HEK293 (cell line): Measurements from ENCODE around the gene SSB.

Experiments
- CTCF ChIA-PET: fragments of 350-600 bp; formaldehyde crosslinking; extraction: SDS; loops from one replicate; lab custom pipeline; 2021; ENCODE audit warnings: antibody characterized with exemption; lab: Yijun Ruan, JAX
- POLR2A ChIA-PET: fragments of 300-600 bp; formaldehyde crosslinking; extraction: SDS; loops from one replicate; lab custom pipeline; 2020; ENCODE audit warnings: antibody characterized with exemption, inconsistent platforms; lab: Yijun Ruan, JAX
- H3K27ac ChIP-seq: fragments of 200-500 bp; sonication (Bioruptor generic); 2 replicates; pipeline ENCODE4 v1.5.1; 2014; ENCODE audit warnings: low read depth, low read length, control low read depth, inconsistent platforms; ENCODE audit errors: extremely low read depth
- H3K36me3 ChIP-seq, 2 experiments: fragments of 200-500 bp in 1 of 2; sonication (Bioruptor generic) in 1 of 2; 1 replicate in 1 of 2; 2 replicates in 1 of 2; pipeline ENCODE4 v1.5.1; 2014 to 2017; ENCODE audit warnings: inconsistent platforms in 2 of 2, low read length in 2 of 2; ENCODE audit not compliant: control insufficient read depth in 2 of 2, insufficient read depth in 1 of 2
- H3K4me1 ChIP-seq: fragments of 200-500 bp; sonication (Bioruptor generic); 2 replicates; pipeline ENCODE4 v1.5.1; 2014; ENCODE audit warnings: mild to moderate bottlenecking, low read length, inconsistent platforms; ENCODE audit not compliant: control insufficient read depth, insufficient read depth
- H3K4me3 ChIP-seq: 2 replicates; pipeline ENCODE4 v1.5.1; 2011; ENCODE audit warnings: low read depth, mild to moderate bottlenecking, control low read depth, low read length, moderate library complexity
- H3K9me3 ChIP-seq: fragments of 200-500 bp; sonication (Bioruptor generic); 2 replicates; pipeline ENCODE4 v1.5.1; 2014; ENCODE audit warnings: low read depth, low read length, inconsistent platforms; ENCODE audit not compliant: control insufficient read depth, insufficient read depth
- GLIS2 ChIP-seq: fragments of 450-650 bp; formaldehyde crosslinking; IDR thresholded peaks from 2 replicates; pipeline ENCODE4 v1.5.1; 2016; ENCODE audit warnings: missing biosample characterization, missing genetic modification characterization
- KLF9 ChIP-seq: fragments of 450-650 bp; formaldehyde crosslinking; IDR thresholded peaks from 2 replicates; pipeline ENCODE4 v1.5.1; 2016; ENCODE audit warnings: missing biosample characterization, missing genetic modification characterization, low read depth
- ZBTB8A ChIP-seq: fragments of 450-650 bp; formaldehyde crosslinking; IDR thresholded peaks from 2 replicates; pipeline ENCODE4 v1.5.1; 2016; ENCODE audit warnings: missing biosample characterization, missing genetic modification characterization
- ZNF146 ChIP-seq: fragments of 450-650 bp; formaldehyde crosslinking; IDR thresholded peaks from 2 replicates; pipeline ENCODE4 v1.5.1; 2016; ENCODE audit warnings: missing biosample characterization, missing genetic modification characterization
- ZNF302 ChIP-seq: fragments of 450-650 bp; formaldehyde crosslinking; IDR thresholded peaks from 2 replicates; pipeline ENCODE4 v1.5.1; 2016; ENCODE audit warnings: missing biosample characterization, missing genetic modification characterization, low read depth
- ZNF335 ChIP-seq: fragments of 450-650 bp; formaldehyde crosslinking; conservative IDR thresholded peaks from 2 replicates; pipeline ENCODE4 v1.5.1; 2016; ENCODE audit warnings: missing biosample characterization, missing genetic modification characterization
- ZNF391 ChIP-seq: fragments of 450-650 bp; formaldehyde crosslinking; IDR thresholded peaks from 2 replicates; pipeline ENCODE4 v1.5.1; 2016; ENCODE audit warnings: low read depth, missing biosample characterization, missing genetic modification characterization, borderline replicate concordance
- ZNF600 ChIP-seq: fragments of 450-650 bp; formaldehyde crosslinking; IDR thresholded peaks from 2 replicates; pipeline ENCODE4 v1.5.1; 2016; ENCODE audit warnings: missing biosample characterization, missing genetic modification characterization
- ZNF664 ChIP-seq: fragments of 450-650 bp; formaldehyde crosslinking; IDR thresholded peaks from 2 replicates; pipeline ENCODE4 v1.5.1; 2016; ENCODE audit warnings: missing biosample characterization, missing genetic modification characterization
- ZSCAN23 ChIP-seq: fragments of 450-650 bp; formaldehyde crosslinking; IDR thresholded peaks from 2 replicates; pipeline ENCODE4 v1.5.1; 2016; ENCODE audit warnings: missing biosample characterization, missing genetic modification characterization
- TF ChIP-seq, protein P1 (sequence below): fragments of 450-650 bp; formaldehyde crosslinking; IDR thresholded peaks from 2 replicates; pipeline ENCODE4 v1.5.0; 2017; ENCODE audit warnings: missing biosample characterization, missing genetic modification characterization, borderline replicate concordance
- TF ChIP-seq, protein P2 (sequence below): fragments of 450-650 bp; formaldehyde crosslinking; IDR thresholded peaks from 2 replicates; pipeline ENCODE4 v1.5.1; 2016; ENCODE audit warnings: missing biosample characterization, missing genetic modification characterization
- TF ChIP-seq, protein P3 (sequence below): fragments of 450-650 bp; formaldehyde crosslinking; IDR thresholded peaks from 2 replicates; pipeline ENCODE4 v1.5.1; 2016; ENCODE audit warnings: missing biosample characterization, missing genetic modification characterization
- TF ChIP-seq, protein P4 (sequence below): fragments of 450-650 bp; formaldehyde crosslinking; IDR thresholded peaks from 2 replicates; pipeline ENCODE4 v1.5.1; 2017; ENCODE audit warnings: missing biosample characterization, missing genetic modification characterization
- TF ChIP-seq, protein P5 (sequence below): fragments of 450-650 bp; formaldehyde crosslinking; IDR thresholded peaks from 2 replicates; pipeline ENCODE4 v1.5.1; 2016; ENCODE audit warnings: missing biosample characterization, missing genetic modification characterization, borderline replicate concordance
- TF ChIP-seq, protein P6 (sequence below): fragments of 450-650 bp; formaldehyde crosslinking; IDR thresholded peaks from 2 replicates; pipeline ENCODE4 v1.5.1; 2016; ENCODE audit warnings: missing biosample characterization, missing genetic modification characterization
- TF ChIP-seq, protein P7 (sequence below): fragments of 450-650 bp; formaldehyde crosslinking; IDR thresholded peaks from 2 replicates; pipeline ENCODE4 v1.5.1; 2017; ENCODE audit warnings: missing biosample characterization, missing genetic modification characterization

Gene SSB

DNA sequence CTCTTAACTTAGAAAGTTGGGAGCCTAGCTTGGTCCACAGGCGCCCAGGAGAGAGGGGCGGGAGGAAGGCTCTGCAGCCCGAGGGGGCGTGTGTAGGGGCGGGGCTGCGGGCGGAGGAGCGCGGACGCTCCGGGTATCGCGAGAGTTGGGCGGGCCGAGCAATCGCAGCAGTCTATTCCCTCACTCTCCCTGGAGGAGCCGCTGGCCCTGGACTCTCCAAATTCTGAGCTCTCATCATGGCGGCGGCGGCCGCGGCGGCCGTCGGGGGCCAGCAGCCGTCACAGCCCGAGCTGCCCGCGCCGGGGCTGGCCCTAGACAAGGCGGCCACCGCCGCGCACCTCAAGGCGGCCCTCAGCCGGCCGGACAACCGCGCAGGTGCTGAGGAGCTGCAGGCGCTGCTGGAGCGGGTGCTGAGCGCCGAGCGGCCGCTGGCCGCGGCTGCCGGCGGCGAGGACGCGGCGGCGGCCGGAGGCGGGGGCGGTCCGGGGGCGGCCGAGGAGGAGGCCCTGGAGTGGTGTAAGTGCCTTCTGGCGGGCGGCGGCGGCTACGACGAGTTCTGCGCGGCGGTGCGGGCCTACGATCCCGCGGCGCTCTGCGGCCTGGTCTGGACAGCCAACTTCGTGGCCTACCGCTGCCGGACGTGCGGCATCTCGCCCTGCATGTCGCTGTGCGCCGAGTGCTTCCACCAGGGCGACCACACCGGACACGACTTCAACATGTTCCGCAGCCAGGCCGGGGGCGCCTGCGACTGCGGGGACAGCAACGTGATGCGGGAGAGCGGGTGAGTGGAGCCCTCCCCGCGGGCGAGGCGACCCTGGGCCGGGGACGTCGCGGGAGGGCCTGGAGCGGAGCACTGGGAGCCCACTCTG, 28.8 kb downstream of the SSB start, which contains the start of gene UBR3 (continued):
- TF ChIP-seq ZNF302 (tag by site-specific recombination): no peak

DNA sequence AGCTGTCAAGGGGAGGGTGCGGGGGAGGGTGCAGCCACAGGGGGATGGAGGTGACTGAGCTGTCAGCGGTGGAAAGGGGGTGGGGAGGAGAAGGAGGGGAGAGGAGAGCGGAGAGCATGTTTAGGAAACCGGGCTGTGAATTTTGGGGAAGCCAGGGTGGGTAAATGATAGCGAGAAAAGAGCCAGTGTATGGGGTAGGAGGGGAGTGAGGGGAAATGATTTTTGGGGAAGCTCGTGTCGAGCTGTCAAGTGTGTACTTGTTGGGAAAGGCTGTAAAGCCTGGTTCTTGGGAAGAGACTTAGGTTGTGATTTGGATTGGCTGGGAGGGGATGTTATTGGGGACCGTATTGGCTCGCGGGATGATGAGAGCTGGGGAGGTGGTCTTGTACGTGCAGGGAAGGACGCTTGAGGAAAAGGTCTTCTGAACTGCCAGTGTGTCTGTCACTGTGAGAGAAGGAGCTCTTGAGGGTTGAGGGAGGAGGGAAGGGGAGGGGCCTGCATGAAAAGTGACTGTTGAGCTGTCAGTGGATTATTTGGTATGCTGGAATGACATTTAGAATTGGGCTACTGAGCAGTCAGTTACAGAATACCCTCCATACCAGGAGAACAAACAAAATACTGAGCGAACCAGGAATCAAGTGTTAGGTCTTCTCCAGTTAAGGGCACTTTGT, 29.6 kb downstream of the SSB start:
- no peaks in the 10 kb centered on the region for H3K4me1 ChIP-seq
- ChIA-PET CTCF (interaction anchor here (0.9 to 2.0 kb wide), 3 partner anchors 59 to 376 kb away, joined by 3 to 6 read pairs (median 3); no protein-coding TSS in a partner anchor), POLR2A (interaction anchor here (0.6 to 2.1 kb wide), 11 partner anchors 10 to 100 kb away, joined by 3 to 12 read pairs (median 4); partner anchors contain the start of genes KLHL23 and SSB)
- peaks cover 0 to 10% of the 10 kb centered on the region in 2 experiments; a peak in 2 of 3 replicates for H3K36me3 ChIP-seq
- H3K4me3 ChIP-seq: peak overlapping the region; percentile 98
- H3K27ac ChIP-seq: peak overlapping the region; percentile 79; the same call in 1 of the 2 replicates
- no peaks in the 10 kb centered on the region for H3K9me3 ChIP-seq
- TF ChIP-seq ZNF146 (peak; percentile 29; the same call in 1 of the 2 replicates), GLIS2 (tag by site-specific recombination) (peak; percentile 56; the same call in 1 of the 2 replicates), ZSCAN23 (0 out of 2 replicates have a peak, but pooled peaks have one; percentile 29), ZNF664 (tag by site-specific recombination) (no peak), ZNF335 (tag by site-specific recombination) (peak; percentile 48), KLF9 (peak; percentile 11; the same call in 1 of the 2 replicates), ZNF391 (peak; percentile 34; the same call in 1 of the 2 replicates), ZBTB8A (0 out of 2 replicates have a peak, but pooled peaks have one; percentile 27), ZNF600 (tag by site-specific recombination) (peak; percentile 68; the same call in 1 of the 2 replicates)
- TF ChIP-seq, protein P1, sequence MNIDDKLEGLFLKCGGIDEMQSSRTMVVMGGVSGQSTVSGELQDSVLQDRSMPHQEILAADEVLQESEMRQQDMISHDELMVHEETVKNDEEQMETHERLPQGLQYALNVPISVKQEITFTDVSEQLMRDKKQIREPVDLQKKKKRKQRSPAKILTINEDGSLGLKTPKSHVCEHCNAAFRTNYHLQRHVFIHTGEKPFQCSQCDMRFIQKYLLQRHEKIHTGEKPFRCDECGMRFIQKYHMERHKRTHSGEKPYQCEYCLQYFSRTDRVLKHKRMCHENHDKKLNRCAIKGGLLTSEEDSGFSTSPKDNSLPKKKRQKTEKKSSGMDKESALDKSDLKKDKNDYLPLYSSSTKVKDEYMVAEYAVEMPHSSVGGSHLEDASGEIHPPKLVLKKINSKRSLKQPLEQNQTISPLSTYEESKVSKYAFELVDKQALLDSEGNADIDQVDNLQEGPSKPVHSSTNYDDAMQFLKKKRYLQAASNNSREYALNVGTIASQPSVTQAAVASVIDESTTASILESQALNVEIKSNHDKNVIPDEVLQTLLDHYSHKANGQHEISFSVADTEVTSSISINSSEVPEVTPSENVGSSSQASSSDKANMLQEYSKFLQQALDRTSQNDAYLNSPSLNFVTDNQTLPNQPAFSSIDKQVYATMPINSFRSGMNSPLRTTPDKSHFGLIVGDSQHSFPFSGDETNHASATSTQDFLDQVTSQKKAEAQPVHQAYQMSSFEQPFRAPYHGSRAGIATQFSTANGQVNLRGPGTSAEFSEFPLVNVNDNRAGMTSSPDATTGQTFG (tag by site-specific recombination): no peak
- TF ChIP-seq, protein P2, sequence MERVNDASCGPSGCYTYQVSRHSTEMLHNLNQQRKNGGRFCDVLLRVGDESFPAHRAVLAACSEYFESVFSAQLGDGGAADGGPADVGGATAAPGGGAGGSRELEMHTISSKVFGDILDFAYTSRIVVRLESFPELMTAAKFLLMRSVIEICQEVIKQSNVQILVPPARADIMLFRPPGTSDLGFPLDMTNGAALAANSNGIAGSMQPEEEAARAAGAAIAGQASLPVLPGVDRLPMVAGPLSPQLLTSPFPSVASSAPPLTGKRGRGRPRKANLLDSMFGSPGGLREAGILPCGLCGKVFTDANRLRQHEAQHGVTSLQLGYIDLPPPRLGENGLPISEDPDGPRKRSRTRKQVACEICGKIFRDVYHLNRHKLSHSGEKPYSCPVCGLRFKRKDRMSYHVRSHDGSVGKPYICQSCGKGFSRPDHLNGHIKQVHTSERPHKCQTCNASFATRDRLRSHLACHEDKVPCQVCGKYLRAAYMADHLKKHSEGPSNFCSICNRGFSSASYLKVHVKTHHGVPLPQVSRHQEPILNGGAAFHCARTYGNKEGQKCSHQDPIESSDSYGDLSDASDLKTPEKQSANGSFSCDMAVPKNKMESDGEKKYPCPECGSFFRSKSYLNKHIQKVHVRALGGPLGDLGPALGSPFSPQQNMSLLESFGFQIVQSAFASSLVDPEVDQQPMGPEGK (tag by site-specific recombination): peak; percentile 43; the same call in 1 of the 2 replicates
- TF ChIP-seq, protein P3, sequence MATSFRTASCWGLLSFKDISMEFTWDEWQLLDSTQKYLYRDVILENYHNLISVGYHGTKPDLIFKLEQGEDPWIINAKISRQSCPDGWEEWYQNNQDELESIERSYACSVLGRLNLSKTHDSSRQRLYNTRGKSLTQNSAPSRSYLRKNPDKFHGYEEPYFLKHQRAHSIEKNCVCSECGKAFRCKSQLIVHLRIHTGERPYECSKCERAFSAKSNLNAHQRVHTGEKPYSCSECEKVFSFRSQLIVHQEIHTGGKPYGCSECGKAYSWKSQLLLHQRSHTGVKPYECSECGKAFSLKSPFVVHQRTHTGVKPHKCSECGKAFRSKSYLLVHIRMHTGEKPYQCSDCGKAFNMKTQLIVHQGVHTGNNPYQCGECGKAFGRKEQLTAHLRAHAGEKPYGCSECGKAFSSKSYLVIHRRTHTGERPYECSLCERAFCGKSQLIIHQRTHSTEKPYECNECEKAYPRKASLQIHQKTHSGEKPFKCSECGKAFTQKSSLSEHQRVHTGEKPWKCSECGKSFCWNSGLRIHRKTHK (tag by site-specific recombination): no peak
- TF ChIP-seq, protein P4, sequence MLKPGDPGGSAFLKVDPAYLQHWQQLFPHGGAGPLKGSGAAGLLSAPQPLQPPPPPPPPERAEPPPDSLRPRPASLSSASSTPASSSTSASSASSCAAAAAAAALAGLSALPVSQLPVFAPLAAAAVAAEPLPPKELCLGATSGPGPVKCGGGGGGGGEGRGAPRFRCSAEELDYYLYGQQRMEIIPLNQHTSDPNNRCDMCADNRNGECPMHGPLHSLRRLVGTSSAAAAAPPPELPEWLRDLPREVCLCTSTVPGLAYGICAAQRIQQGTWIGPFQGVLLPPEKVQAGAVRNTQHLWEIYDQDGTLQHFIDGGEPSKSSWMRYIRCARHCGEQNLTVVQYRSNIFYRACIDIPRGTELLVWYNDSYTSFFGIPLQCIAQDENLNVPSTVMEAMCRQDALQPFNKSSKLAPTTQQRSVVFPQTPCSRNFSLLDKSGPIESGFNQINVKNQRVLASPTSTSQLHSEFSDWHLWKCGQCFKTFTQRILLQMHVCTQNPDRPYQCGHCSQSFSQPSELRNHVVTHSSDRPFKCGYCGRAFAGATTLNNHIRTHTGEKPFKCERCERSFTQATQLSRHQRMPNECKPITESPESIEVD (tag by site-specific recombination): no peak
- TF ChIP-seq, protein P5, sequence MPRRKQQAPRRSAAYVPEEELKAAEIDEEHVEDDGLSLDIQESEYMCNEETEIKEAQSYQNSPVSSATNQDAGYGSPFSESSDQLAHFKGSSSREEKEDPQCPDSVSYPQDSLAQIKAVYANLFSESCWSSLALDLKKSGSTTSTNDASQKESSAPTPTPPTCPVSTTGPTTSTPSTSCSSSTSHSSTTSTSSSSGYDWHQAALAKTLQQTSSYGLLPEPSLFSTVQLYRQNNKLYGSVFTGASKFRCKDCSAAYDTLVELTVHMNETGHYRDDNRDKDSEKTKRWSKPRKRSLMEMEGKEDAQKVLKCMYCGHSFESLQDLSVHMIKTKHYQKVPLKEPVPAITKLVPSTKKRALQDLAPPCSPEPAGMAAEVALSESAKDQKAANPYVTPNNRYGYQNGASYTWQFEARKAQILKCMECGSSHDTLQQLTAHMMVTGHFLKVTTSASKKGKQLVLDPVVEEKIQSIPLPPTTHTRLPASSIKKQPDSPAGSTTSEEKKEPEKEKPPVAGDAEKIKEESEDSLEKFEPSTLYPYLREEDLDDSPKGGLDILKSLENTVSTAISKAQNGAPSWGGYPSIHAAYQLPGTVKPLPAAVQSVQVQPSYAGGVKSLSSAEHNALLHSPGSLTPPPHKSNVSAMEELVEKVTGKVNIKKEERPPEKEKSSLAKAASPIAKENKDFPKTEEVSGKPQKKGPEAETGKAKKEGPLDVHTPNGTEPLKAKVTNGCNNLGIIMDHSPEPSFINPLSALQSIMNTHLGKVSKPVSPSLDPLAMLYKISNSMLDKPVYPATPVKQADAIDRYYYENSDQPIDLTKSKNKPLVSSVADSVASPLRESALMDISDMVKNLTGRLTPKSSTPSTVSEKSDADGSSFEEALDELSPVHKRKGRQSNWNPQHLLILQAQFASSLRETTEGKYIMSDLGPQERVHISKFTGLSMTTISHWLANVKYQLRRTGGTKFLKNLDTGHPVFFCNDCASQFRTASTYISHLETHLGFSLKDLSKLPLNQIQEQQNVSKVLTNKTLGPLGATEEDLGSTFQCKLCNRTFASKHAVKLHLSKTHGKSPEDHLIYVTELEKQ: 0 out of 2 replicates have a peak, but pooled peaks have one; percentile 18
- TF ChIP-seq, protein P6, sequence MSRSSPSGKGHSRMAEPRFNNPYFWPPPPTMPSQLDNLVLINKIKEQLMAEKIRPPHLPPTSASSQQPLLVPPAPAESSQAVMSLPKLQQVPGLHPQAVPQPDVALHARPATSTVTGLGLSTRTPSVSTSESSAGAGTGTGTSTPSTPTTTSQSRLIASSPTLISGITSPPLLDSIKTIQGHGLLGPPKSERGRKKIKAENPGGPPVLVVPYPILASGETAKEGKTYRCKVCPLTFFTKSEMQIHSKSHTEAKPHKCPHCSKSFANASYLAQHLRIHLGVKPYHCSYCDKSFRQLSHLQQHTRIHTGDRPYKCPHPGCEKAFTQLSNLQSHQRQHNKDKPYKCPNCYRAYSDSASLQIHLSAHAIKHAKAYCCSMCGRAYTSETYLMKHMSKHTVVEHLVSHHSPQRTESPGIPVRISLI (tag by site-specific recombination): no peak
- TF ChIP-seq, protein P7, sequence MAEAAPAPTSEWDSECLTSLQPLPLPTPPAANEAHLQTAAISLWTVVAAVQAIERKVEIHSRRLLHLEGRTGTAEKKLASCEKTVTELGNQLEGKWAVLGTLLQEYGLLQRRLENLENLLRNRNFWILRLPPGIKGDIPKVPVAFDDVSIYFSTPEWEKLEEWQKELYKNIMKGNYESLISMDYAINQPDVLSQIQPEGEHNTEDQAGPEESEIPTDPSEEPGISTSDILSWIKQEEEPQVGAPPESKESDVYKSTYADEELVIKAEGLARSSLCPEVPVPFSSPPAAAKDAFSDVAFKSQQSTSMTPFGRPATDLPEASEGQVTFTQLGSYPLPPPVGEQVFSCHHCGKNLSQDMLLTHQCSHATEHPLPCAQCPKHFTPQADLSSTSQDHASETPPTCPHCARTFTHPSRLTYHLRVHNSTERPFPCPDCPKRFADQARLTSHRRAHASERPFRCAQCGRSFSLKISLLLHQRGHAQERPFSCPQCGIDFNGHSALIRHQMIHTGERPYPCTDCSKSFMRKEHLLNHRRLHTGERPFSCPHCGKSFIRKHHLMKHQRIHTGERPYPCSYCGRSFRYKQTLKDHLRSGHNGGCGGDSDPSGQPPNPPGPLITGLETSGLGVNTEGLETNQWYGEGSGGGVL: peak; percentile 88
